Measurements from ENCODE around the gene MBP.

Gene MBP

DNA sequence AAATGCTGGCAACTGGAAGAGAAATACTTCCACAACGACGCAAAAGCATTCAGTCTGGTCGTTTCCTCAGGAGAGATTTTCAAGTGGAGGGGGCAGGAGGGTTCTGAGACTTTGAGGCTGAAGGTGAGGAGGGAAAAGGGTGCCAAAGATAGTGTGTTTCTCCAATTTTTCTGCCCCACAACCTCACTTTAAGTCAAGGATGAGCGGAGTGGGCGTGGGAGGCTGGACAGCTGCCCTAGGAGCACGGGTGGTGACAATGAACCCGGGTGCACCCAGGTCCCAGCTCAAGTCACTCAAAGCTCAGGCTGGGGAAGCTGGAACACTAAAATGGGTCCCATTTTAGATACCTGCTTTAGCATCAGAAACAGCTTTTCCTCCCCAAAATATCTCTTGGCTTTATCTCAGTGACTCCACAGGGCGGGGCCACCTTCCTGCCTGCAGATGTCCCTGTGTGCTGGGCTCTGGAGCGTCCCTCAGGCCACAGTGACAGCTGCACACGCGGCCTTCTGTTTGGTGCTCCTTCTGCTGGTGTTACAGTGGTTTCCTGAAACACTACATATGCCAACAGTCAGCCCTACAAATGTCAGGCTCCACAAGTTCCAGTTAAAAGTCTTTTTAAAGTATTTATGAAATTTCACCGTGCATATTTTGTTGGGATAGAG is 1.4 kb upstream of the MBP start:
- DNase-seq (ENCODE audit: low spot score), result no peak

DNA sequence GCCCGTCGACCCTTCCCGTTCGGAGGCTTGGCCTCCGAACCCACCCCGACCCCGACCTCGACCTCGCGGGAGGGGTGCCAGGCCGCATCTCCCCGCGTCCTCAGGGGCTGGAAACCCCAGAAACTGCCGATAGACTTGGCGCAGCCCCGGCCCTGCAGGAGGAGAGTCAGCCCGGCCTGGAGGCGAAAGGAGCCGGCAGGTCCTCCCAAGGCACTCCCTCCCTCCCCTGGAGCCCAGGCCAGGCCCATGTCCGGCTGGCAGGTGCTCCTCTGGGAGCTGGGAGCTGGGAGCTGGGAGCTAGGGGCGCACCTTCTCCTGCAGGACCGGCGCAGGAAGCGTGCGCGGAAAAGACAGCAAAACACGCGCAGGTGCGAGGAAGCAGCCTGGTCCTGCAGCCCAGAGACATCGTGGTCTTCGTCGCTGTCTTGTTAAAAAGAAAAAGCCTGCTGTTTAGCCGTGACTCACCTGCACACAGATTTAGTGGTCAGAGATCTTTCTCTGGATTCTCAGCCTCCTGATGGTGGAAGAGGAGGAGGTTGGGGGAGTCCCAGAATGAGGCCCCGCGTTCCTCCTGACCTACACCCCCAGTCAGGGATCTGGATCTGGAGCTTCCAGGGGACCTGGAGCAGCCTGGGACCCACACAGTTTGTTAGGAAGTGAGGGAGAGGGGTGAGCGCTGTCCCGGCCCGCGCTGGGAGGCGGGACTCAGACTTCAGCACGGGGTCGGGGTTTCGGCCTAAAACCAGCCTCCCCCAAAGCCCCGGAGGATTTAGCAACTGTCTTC is 660 bp upstream of the MBP start:
- DNase-seq (ENCODE audit: low spot score), result no peak

- DNase-seq (ENCODE audit: low spot score), result no peak
Observed at GRCh38 chr18:77131652-77132368, 773 bp downstream of the MBP start.

DNA sequence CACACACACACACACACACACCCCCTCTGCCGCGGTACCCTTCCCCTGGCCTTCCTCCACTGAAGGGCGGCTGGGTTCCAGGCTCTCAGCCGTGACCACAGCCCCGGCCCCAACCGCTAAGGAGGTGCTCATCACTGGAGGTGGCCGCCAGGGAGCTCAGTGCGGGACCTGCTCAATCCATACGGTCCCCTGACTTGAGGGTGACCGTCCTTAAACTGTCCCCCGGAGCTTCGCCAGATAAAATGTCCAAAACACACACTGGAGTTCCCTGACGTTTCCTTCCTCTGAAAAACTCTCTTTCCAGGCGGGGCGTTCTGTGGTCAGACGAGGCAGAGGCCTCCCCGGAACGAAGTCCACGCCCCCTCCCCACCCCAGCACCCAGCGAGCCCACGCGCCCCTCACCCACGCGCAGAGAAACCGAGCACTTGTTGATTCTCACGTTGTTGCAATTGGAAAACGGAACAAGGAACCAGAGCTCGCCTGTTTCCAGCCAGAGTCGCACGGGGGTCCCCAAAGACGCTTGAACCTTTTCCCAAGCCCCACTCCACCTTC is 1.4 kb downstream of the MBP start:
- no peak for DNase-seq (ENCODE audit: low spot score)

DNA sequence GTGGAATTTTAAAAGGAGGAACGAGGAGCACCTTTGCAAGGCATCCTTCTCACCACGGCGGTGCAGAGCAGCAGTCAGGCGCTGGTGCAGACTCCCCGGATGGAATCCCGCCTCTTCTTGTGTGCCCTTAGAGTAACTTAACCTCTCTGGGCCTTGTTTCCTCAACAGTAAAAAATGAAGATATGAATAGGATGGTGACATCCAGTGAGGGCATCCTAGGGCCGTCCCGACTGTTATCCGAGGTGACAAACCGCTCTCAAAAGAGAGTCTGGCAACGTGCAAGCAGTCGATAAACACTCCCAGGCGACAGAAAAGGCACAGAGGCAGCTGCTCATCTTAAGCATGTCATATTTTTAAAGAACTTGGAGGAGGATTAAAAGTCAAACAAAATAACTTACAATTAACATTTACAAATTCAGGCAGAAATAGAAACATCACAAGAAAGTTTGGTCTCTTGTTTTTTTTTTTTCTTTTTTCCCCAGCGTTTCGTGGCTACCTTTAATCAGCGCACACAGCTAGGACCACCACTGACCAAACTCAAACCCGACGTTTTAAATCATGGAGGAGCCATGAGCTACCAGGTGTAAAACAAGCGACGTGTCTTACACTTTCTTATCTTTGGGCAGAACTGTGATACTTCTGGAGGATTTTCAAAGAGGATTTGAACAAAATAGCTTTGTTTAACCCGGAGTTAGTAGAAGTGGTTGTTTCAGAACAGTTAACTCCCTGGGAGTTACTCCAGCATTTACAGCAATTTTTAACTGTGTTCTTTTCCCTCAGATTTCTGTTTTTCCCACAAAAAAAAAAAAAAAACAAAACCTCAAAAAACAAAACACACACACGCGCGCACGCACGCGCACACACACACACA is 2.1 kb downstream of the MBP start:
- DNase-seq (ENCODE audit: low spot score), result no peak

DNA sequence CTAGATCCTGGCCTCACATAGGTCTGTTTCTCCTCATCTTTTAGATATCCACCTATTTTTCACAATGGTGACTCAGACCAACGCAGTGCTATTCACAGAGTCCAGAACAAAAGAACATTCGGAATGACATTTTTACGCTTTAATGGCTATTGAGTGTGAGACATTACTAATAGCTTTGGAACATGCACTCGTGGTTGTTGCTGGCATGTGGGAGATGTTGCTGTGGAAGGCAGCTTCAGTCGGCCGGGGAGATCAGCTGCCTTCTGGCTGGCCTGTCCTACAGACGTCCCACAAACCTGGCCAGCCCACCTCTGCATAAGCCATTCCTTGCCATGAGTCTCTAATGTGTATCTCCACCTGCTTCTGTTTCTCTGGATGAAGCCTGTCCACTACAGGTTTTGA is 3.4 kb downstream of the MBP start:
- DNase-seq (ENCODE audit: low spot score), result no peak

- peak; percentile 57 for DNase-seq (ENCODE audit: low spot score)
Observed at GRCh38 chr18:77127769-77128671, 4.6 kb downstream of the MBP start.

DNA sequence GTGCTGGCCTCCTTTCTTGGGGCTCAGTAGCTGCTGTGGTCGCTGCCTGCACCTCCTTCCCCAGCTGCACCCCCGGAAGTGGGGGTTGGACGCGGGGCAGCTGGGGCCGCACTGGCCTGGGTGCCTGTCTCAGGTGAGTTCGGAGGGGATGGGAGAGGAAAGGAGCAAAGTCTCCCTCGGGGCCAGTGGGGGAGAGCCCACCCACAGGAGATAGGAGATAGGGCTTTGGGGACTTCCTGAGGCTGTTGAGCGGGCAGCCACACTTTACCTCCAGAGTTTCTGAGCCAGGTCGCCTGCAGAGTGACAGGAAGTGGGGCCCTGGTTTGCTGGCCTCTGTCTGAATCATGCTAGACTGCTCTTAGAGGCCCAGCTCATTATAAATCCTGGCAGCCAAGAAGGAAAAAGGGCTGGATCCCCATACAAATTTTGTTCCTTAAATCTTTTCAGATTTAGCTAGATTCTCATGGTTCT is 8.1 kb downstream of the MBP start:
- DNase-seq (ENCODE audit: low spot score), result peak; percentile 50

DNA sequence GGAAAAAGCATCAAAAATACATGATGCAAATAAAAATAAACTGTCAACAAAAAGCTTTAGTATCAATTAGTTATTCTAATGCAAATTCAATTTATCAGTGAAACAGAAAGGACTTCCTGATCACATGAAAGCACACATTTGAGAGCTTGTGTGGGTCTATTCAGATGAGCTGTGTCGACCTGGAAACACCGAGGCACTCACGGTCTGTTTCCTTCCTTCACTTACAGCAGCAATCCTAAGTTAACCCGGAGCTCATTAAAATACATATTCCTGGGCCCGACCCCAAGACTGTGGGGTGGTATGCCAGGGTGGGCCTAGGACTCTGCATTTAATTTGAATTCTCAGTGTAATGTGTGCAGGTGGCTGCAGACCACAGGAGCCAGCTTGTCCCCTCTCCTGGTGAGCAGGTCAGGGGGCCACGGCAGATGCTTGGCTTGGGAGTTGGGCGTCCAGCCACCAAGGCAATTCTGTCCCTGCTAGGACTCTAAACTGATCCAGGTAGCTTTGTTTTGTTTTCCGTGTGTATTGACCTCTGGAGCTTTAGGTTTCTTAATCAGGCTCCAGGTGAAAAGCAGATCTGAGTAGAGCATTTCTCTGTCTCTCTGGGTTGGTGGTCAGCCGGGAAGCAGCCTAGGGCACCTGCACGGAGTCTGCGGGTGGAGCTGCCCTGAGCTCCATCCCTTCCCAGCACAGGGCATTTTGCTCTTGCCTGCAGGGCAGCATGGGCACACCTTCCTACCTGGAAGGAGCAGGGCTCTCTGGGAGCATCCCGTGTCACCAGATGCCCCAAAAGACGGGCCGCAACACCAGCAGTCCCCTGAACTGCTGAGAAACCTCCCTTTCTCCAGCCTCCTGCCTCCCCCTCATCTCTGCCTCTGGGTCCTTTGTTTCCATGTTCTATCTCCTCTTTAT is 9.0 kb downstream of the MBP start:
- DNase-seq (ENCODE audit: low spot score), result no peak

GRCh38 chr18:77121523-77121922 is 11.1 kb downstream of the MBP start:
- DNase-seq (ENCODE audit: low spot score), result no peak

DNA sequence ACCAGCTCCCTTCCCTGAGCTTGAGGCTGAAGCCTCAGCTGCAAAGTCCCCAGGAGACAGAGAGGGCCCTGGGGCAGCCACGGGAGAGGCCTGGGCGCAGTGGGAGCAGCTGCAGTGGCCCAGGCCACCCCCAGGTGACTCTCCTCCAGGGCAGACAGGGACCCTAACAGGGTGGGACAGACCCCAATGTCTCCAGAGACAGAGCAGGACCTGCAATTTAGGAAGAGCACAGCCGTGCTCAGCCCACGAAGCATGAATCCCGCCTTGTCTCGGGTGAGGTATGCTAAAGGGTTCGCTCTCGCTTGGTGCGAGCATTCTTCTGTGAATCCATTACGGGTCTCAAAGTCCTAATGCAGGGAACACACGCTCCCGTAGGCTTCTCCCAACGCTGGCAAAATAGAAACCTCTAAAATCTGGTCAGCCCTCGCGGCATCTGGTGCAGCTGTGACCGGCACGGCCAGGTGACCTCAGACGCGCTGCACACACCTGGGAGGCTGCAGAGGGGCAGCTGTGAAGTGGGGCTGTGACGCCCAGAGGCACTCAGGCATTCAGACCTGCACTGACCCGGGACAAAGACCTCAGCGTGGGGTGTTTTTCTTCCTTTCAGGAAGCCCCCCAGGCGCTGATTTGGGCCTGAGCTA is 12.6 kb downstream of the MBP start:
- DNase-seq (ENCODE audit: low spot score), result no peak

- no peak for DNase-seq (ENCODE audit: low spot score)
Observed at GRCh38 chr18:77119101-77119850, 13.3 kb downstream of the MBP start.

DNA sequence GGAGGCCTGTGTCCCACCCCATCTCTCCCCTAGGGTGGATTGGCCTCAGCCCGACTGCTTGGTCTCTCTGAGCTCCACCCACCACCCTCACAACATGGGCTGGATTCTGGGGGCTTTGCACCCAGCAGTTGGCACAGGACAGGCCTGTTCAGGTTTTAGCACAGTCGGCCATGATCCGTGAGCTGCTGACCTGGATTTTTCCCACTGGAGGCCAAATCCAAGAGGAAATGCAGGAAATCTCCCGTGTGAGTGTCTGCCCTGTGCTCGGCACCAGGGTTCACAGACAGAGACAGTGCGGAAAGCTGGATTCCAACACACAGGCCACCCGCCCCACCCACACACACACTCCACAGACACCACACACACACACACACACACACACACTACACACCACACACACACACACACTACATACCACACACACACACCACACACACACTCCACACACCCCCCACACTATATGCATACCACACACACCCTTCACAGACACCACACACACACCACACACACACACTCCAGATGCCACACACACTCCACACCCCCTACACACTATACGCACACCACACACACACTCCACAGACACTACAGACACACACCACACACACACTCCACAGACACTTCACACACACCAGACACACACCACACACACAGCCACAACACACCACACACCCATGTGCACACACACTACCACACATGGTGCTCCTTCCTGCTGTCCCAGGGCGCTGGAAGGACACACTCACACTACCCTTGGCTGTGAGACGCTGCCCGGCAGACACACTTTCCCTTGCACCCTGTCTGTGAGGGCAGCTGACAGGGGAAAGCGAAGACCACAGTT is 14.1 kb downstream of the MBP start:
- no peak for DNase-seq (ENCODE audit: low spot score)

- no peak for DNase-seq (ENCODE audit: low spot score)
Observed at GRCh38 chr18:77116201-77117080, 16.1 kb downstream of the MBP start.

GRCh38 chr18:77115192-77115953 is 17.2 kb downstream of the MBP start:
- DNase-seq (ENCODE audit: low spot score), result no peak
